ENCODE results near the gene RPL13. TPM values are rescaled to one million over a fixed set of nuclear protein-coding genes. Genes with fewer than 3 reads are reported as not detected.

The RPL13 gene
- total and polyA plus RNA-seq, 10 of the 15 experiments (the other 5 are each of a cell fraction or from before 2014, with no cell fraction given) = 386 to 9,428 (median 2,486) TPM

- DNase-seq (ENCODE audit: low read depth, low spot score) (no peak), FAIRE-seq (no peak), ATAC-seq (no peak)
- WGBS (ENCODE audit: insufficient coverage, insufficient replicate concordance, low lambda C conversion rate, missing lambda C conversion rate) = 94% methylated on average over 14 of the region's 24 CpGs
- TF ChIP-seq HSF1 (IDR thresholded peaks at IDR 0.05; ENCODE audit: low read depth, low read length) = no peak
- no peak for TF ChIP-seq ATF7 (IDR thresholded peaks at IDR 0.05; ENCODE audit: low read depth)
- TF ChIP-seq EZH2 (IDR thresholded peaks at IDR 0.05; ENCODE audit: borderline replicate concordance, control insufficient read depth, low read depth, low read length) = no peak
- no peak for TF ChIP-seq PAX5 (IDR thresholded peaks at IDR 0.05; ENCODE audit: borderline replicate concordance, low read depth, low read length)
- no peak for TF ChIP-seq CEBPZ (IDR thresholded peaks at IDR 0.05; ENCODE audit: low read depth, low read length)
- TF ChIP-seq YBX1 (IDR thresholded peaks at IDR 0.05) = no peak
- no peak for TF ChIP-seq MEF2B (IDR thresholded peaks at IDR 0.05; ENCODE audit: partially characterized antibody, poor library complexity, severe bottlenecking)
- TF ChIP-seq CBX3 (IDR thresholded peaks at IDR 0.05; ENCODE audit: borderline replicate concordance, low read depth) = no peak
- no peak for TF ChIP-seq RFX5 (IDR thresholded peaks at IDR 0.05; ENCODE audit: low read depth, low read length)
- TF ChIP-seq ZBTB11 (CRISPR knock-in tag; IDR thresholded peaks at IDR 0.05) = no peak
- Histone ChIP-seq H3K4me3 (no peak overlapping the region), H3K36me3 (ENCODE audit: control insufficient read depth in 2 of 2, insufficient read depth in 2 of 2, low read length in 1 of 2) (peaks cover 7 to 18% of the 10 kb centered on the region in 2 experiments), H3K27ac (ENCODE audit: control insufficient read depth, insufficient read depth) (no peak overlapping the region), H3K9me3 (replicated peaks; ENCODE audit: control insufficient read depth, insufficient read depth, low read length) (no peaks in the 10 kb centered on the region), H4K20me1 (ENCODE audit: control insufficient read depth, insufficient read depth) (no peaks in the 10 kb centered on the region), H3K4me2 (ENCODE audit: control insufficient read depth, insufficient read depth) (no peak overlapping the region), H3K9ac (ENCODE audit: control insufficient read depth, insufficient read depth, low read length) (no peak overlapping the region), H3K79me2 (ENCODE audit: control insufficient read depth, insufficient read depth, low read length) (no peaks in the 10 kb centered on the region), H3K4me1 (ENCODE audit: control insufficient read depth, insufficient read depth, low read length) (no peaks in the 10 kb centered on the region; the same call in 1 of the 2 replicates), H3K27me3 (replicated peaks in 1 of 2; ENCODE audit: control insufficient read depth in 2 of 2, insufficient read depth in 2 of 2, low read length in 1 of 2) (no peaks in the 10 kb centered on the region), H2AFZ (ENCODE audit: control insufficient read depth, low read depth, low read length) (no peak overlapping the region)
- CTCF ChIA-PET = no interaction called here
- SMC1A ChIA-PET (ENCODE audit: uncharacterized antibody, unreplicated experiment) = no interaction called here
- in situ Hi-C loops (cut with MboI) (no loop called here), intact Hi-C loops (cut with micrococcal nuclease; ENCODE audit: unreplicated experiment) (no loop called here)
- BruUV-seq (replicated peaks) = no TSS peak
- POLR2A ChIA-PET = no interaction called here
- RAD21 ChIA-PET (ENCODE audit: unreplicated experiment) = no interaction called here
These were observed 24.1 kb upstream of the RPL13 start for GRCh38 chr16:89536371-89536770.
